H1 (cell line): ENCODE data around the gene LRRTM3. TPM values are rescaled to one million over a fixed set of nuclear protein-coding genes. Genes with fewer than 3 reads are reported as not detected.

Source experiments
- BCL11A ChIP-seq, 2 experiments: IDR thresholded peaks; one replicate each; pipeline ENCODE4 v1.6.1; 2011; ENCODE audit warnings: low read depth in 2 of 2, low read length in 2 of 2, mild to moderate bottlenecking in 2 of 2
- CHD2 ChIP-seq: IDR thresholded peaks from 2 replicates; pipeline ENCODE4 v1.6.1; 2012; ENCODE audit warnings: low read length, improper control_type of control experiment
- CHD7 ChIP-seq: fragments of 300-600 bp; sonication (generic); IDR thresholded peaks from 2 replicates; pipeline ENCODE4 v1.7.1; 2012; ENCODE audit warnings: low read length, moderate library complexity, mild to moderate bottlenecking, inconsistent platforms; ENCODE audit not compliant: insufficient replicate concordance
- JUND ChIP-seq: IDR thresholded peaks from 2 replicates; pipeline ENCODE4 v1.6.1; 2011; ENCODE audit warnings: mild to moderate bottlenecking, improper control_type of control experiment, low read length
- SP1 ChIP-seq: IDR thresholded peaks from 2 replicates; pipeline ENCODE4 v1.6.1; 2011; ENCODE audit warnings: low read depth, low read length
- YY1 ChIP-seq: IDR thresholded peaks from 2 replicates; pipeline ENCODE4 v1.6.1; 2011; ENCODE audit warnings: low read depth, mild to moderate bottlenecking, low read length
- polyA plus RNA-seq, 7 experiments: library from polyadenylated mRNA; depleted of rRNA in 3 of 7; stranded (reverse) in 5 of 7; unstranded in 2 of 7; fragments of >200 nt in 5 of 7; fragments of 200-250 nt in 2 of 7; gene quantifications; 1 replicate in 5 of 7; 2 replicates in 1 of 7; 4 replicates in 1 of 7; pipeline versions ENCODE4 v1.2.1 to v1.2.3, GENCODE V29; 2011 to 2013; ENCODE audit warnings: missing spikeins in 2 of 7, mixed read lengths in 2 of 7
- total RNA-seq: library from RNA; stranded (reverse); fragmentation: NEBNext Ultra II Directional; extraction: Animal tissue kit (Norgen Biotek cat#: 25700); gene quantifications from 2 replicates; pipeline ENCODE4 v1.2.1, GENCODE V29; 2021

Gene LRRTM3
- total and polyA plus RNA-seq, 2 of the 8 experiments (the other 6 are each of a cell fraction or from before 2014, with no cell fraction given) = 0.33 to 0.48 TPM

GRCh38 chr10:66925896-66926715 lies at the start of gene LRRTM3 (continued):
- TF ChIP-seq CHD7 = peak; percentile 23
- peak in 1 of 2 experiments; percentile 57 for TF ChIP-seq BCL11A (IDR thresholded peaks at IDR 0.05; ENCODE audit: low read depth in 2 of 2, low read length in 2 of 2)
- TF ChIP-seq SP1 = 0 out of 2 replicates have a peak, but pooled peaks have one; percentile 36
- TF ChIP-seq CHD2 = no peak
- peak; percentile 26; the same call in 1 of the 2 replicates for TF ChIP-seq YY1
- no peak for TF ChIP-seq JUND
